OCI-LY7 (cell line): ENCODE measurements around the gene CYRIA. TPM values are rescaled to one million over a fixed set of nuclear protein-coding genes. Genes with fewer than 3 reads are reported as not detected.

ENCODE experiments used
- BruUV-seq: library from RNA; stranded (reverse); fragments of 400-500 nt; replicated peaks from 2 replicates; lab custom pipeline; 2021; lab: Mats Ljungman, UMichigan
- CTCF ChIA-PET: fragments of 300-600 bp; sonication (Branson Sonifier 250); formaldehyde crosslinking; loops from one replicate; lab custom pipeline; 2022; ENCODE audit warnings: antibody characterized with exemption; ENCODE audit not compliant: unreplicated experiment; lab: Charles Lee
- POLR2A ChIA-PET: fragments of 300-600 bp; sonication (Branson Sonifier 250); formaldehyde crosslinking; loops from one replicate; lab custom pipeline; 2022; ENCODE audit warnings: antibody characterized with exemption; lab: Charles Lee
- DNase-seq: peaks from one replicate; pipeline ENCODE4 v3.0.0-alpha.2; 2015; ENCODE audit warnings: low spot score
- H2AFZ ChIP-seq: fragments of 200-600 bp; sonication (generic), shearing (Covaris generic); 2 replicates; pipeline ENCODE4 v1.6.1; 2014; ENCODE audit warnings: mild to moderate bottlenecking, antibody characterized with exemption, low read length, moderate library complexity
- H3K27ac ChIP-seq: fragments of 200-600 bp; sonication (generic); 2 replicates; pipeline ENCODE4 v1.5.1; 2014; ENCODE audit warnings: mixed run types, low read depth, mild to moderate bottlenecking, moderate library complexity, low read length, inconsistent platforms; ENCODE audit not compliant: poor library complexity, severe bottlenecking
- H3K36me3 ChIP-seq: fragments of 200-600 bp; sonication (generic); 2 replicates; pipeline ENCODE4 v1.6.1; 2014; ENCODE audit warnings: mild to moderate bottlenecking, antibody characterized with exemption, low read length, moderate library complexity, mixed read lengths; ENCODE audit not compliant: insufficient read depth
- H3K4me1 ChIP-seq: fragments of 200-600 bp; sonication (generic); 2 replicates; pipeline ENCODE4 v1.5.1; 2014; ENCODE audit warnings: mild to moderate bottlenecking, low read length; ENCODE audit not compliant: insufficient read depth, poor library complexity, severe bottlenecking
- H3K4me2 ChIP-seq: fragments of 200-600 bp; sonication (generic); 2 replicates; pipeline ENCODE4 v1.6.1; 2014; ENCODE audit warnings: mild to moderate bottlenecking, low read length
- H3K4me3 ChIP-seq: fragments of 200-600 bp; sonication (generic); 2 replicates; pipeline ENCODE4 v1.5.1; 2014; ENCODE audit warnings: mild to moderate bottlenecking, low read depth, low read length; ENCODE audit not compliant: poor library complexity, severe bottlenecking
- H3K79me2 ChIP-seq: fragments of 200-600 bp; sonication (generic); 2 replicates; pipeline ENCODE4 v1.6.1; 2016; ENCODE audit warnings: low read depth, mild to moderate bottlenecking, low read length, moderate library complexity, mixed read lengths; ENCODE audit not compliant: insufficient read depth
- H3K9me2 ChIP-seq: fragments of 200-600 bp; sonication (generic); 2 replicates; pipeline ENCODE4 v1.6.1; 2016; ENCODE audit warnings: mild to moderate bottlenecking, low read length, mixed read lengths; ENCODE audit not compliant: insufficient read depth
- H3K9me3 ChIP-seq: fragments of 200-600 bp; sonication (generic); 2 replicates; pipeline ENCODE4 v1.6.1; 2014; ENCODE audit warnings: mild to moderate bottlenecking, mixed run types, low read length, mixed read lengths
- H4K20me1 ChIP-seq: fragments of 200-600 bp; sonication (generic); 2 replicates; pipeline ENCODE4 v1.6.1; 2014; ENCODE audit warnings: mild to moderate bottlenecking, antibody characterized with exemption, low read length, moderate library complexity, mixed read lengths; ENCODE audit not compliant: insufficient read depth
- EZH2phosphoT487 ChIP-seq: fragments of 200-600 bp; sonication (generic); IDR thresholded peaks from 2 replicates; pipeline ENCODE4 v1.6.1; 2018; ENCODE audit warnings: low read depth, borderline replicate concordance, mild to moderate bottlenecking, mixed run types, antibody characterized with exemption, low read length, moderate library complexity, mixed read lengths
- intact Hi-C: fragments of 100-400 bp; cut with micrococcal nuclease; formaldehyde crosslinking; loops from one replicate; pipeline ENCODE4 v1.10.0; 2022; ENCODE audit not compliant: unreplicated experiment
- total RNA-seq, 2 experiments: library from RNA; depleted of rRNA in 1 of 2; stranded (reverse); fragments of >200 nt in 1 of 2; shearing (Covaris generic) in 1 of 2; gene quantifications; 2 replicates each; pipeline ENCODE4 v1.2.3, GENCODE V29; 2014 to 2022
- TF ChIP-seq, protein P1 (sequence below): fragments of 200-600 bp; sonication (generic); conservative IDR thresholded peaks from 2 replicates; pipeline ENCODE4 v1.5.1; 2014; ENCODE audit warnings: mild to moderate bottlenecking, antibody characterized with exemption, low read length, moderate library complexity, mixed read lengths

Gene CYRIA
- total RNA-seq, 2 experiments from 2014 or later: 5.0 to 11.7 TPM

DNA sequence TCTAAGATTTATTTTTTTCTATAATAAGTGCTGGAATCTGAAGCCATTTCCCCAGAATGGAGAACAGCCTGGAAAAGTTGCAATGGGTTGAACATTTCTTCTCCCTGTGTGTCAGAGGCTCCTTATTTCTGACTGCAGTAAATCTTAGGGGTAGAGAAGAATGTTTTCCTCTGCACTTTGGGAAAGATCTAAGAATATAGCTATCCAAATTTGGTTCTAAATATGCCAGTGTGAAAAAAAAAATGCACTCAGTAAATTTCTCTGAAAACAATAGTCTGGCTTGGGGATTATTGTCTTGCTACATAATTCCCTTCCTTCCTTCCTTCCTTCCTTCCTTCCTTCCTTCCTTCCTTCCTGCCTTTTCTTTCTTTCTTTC, 19.7 kb upstream of the CYRIA start:
- Histone ChIP-seq H3K36me3 (no peaks in the 10 kb centered on the region), H2AFZ (no peak overlapping the region), H3K27ac (no peak overlapping the region), H3K4me2 (no peak overlapping the region), H3K4me1 (peaks cover 9% of the 10 kb centered on the region), H4K20me1 (no peaks in the 10 kb centered on the region), H3K9me2 (no peaks in the 10 kb centered on the region), H3K4me3 (no peak overlapping the region), H3K79me2 (no peaks in the 10 kb centered on the region), H3K9me3 (no peaks in the 10 kb centered on the region)
- intact Hi-C loops: no loop called here
- DNase-seq: no peak
- TF ChIP-seq, protein P1, sequence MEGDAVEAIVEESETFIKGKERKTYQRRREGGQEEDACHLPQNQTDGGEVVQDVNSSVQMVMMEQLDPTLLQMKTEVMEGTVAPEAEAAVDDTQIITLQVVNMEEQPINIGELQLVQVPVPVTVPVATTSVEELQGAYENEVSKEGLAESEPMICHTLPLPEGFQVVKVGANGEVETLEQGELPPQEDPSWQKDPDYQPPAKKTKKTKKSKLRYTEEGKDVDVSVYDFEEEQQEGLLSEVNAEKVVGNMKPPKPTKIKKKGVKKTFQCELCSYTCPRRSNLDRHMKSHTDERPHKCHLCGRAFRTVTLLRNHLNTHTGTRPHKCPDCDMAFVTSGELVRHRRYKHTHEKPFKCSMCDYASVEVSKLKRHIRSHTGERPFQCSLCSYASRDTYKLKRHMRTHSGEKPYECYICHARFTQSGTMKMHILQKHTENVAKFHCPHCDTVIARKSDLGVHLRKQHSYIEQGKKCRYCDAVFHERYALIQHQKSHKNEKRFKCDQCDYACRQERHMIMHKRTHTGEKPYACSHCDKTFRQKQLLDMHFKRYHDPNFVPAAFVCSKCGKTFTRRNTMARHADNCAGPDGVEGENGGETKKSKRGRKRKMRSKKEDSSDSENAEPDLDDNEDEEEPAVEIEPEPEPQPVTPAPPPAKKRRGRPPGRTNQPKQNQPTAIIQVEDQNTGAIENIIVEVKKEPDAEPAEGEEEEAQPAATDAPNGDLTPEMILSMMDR: no peak
- TF ChIP-seq EZH2phosphoT487: no peak
- BruUV-seq: no TSS peak
- ChIA-PET CTCF (no interaction called here), POLR2A (interaction anchor here (0.7 kb wide), 1 partner anchor 26 kb away, joined by 3 read pairs; no protein-coding TSS in a partner anchor)

- BruUV-seq: no TSS peak
- Histone ChIP-seq H3K79me2 (no peaks in the 10 kb centered on the region), H4K20me1 (no peaks in the 10 kb centered on the region), H3K4me3 (no peak overlapping the region), H2AFZ (no peak overlapping the region), H3K27ac (no peak overlapping the region), H3K4me1 (peaks cover 14% of the 10 kb centered on the region), H3K36me3 (no peaks in the 10 kb centered on the region), H3K9me2 (no peaks in the 10 kb centered on the region), H3K9me3 (no peaks in the 10 kb centered on the region), H3K4me2 (no peak overlapping the region)
- ChIA-PET CTCF (no interaction called here), POLR2A (interaction anchor here (0.7 kb wide), 1 partner anchor 26 kb away, joined by 3 read pairs; no protein-coding TSS in a partner anchor)
- TF ChIP-seq EZH2phosphoT487: no peak
- TF ChIP-seq, protein P1: no peak
- no peak for DNase-seq
- intact Hi-C loops: no loop called here
Measured at GRCh38 chr2:16684676-16685339, 19.2 kb upstream of the CYRIA start.

DNA sequence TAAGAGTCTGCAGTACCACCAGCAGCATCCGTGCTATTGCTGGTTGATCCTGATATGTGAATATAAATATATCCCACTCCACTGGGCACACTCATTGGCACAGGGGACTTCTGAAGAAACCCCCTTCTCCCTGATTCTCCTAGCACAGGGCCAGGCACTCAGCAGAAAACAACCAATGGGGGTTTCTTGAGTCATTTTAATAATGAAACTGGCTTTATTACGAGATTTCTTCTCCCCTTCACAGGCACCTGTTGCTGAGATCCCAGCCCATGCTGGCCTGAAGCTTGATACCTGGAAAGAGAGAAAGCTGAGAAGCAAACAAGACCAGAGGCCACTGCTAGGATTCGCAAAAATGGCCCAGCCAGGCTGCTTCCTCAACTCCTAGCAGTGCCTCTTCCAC, 17.9 kb upstream of the CYRIA start:
- Histone ChIP-seq H3K4me1 (peaks cover 24% of the 10 kb centered on the region), H3K9me3 (no peaks in the 10 kb centered on the region; the same call in 1 of the 2 replicates), H3K4me2 (no peak overlapping the region), H3K9me2 (no peaks in the 10 kb centered on the region), H2AFZ (peak overlapping the region; percentile 53; the same call in 1 of the 2 replicates), H3K79me2 (no peaks in the 10 kb centered on the region), H3K27ac (no peak overlapping the region), H3K36me3 (no peaks in the 10 kb centered on the region; the same call in 1 of the 2 replicates), H3K4me3 (no peak overlapping the region), H4K20me1 (no peaks in the 10 kb centered on the region)
- intact Hi-C loops: no loop called here
- POLR2A ChIA-PET: interaction anchor here (0.5 to 1.6 kb wide), 7 partner anchors 11 to 63 kb away, joined by 3 to 6 read pairs (median 4); no protein-coding TSS in a partner anchor
- no TSS peak for BruUV-seq
- DNase-seq: no peak
- no peak for TF ChIP-seq EZH2phosphoT487
- TF ChIP-seq, protein P1: no peak
- CTCF ChIA-PET: no interaction called here
